Urothelium cell line (cell line): ENCODE data around the gene IDNK.

Experiments
- DNase-seq: peaks from one replicate; pipeline ENCODE4 v3.0.0; 2011; ENCODE audit warnings: low spot score, mixed read lengths
- FAIRE-seq: peaks from 2 replicates; lab custom pipeline; 2011; peaks lifted over from hg19 to GRCh38; lab: Jason Lieb, UNC

IDNK gene

GRCh38 chr9:83633255-83633654 lies 10.3 kb downstream of the IDNK start:
- no peak for FAIRE-seq
- no peak for DNase-seq

GRCh38 chr9:83633676-83634075 lies 10.7 kb downstream of the IDNK start:
- no peak for DNase-seq
- no peak for FAIRE-seq

DNA sequence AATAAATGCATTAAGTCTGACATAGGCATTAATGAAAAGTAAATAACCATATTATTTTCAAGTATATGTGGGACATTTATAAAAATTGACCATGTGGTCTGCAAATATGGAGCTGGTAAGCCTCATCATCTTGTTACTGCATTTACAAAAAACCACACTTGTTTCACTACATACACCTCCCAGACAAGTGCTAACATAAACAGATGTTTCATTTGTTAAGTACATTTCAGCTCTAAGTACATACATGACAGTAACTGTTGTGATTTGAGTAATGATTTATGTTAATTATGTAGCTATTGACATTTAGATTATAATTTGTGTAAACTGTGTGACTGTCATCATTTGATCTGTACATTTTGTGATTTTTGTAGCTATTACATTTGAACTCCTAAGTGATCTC lies 13.9 kb downstream of the IDNK start:
- FAIRE-seq, result no peak
- DNase-seq, result no peak

DNA sequence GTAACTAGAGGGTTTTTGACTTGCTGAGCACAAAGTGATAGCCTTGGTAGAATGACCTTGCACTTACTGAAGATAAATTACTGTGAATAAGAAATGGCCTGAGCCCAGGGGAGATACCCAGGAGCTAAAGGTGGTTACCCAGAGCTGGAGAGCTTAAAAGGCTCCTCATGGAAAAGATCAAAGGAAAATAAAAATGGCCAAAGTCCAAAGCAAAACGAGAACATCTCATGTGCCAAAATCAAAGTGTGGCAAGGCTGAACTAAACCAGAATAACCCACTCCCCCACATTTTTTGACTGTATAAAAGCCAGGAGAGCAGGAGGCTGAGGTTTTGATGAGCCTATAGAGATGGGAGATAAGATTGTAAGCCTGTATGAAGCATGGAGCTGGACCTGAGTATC lies 14.4 kb downstream of the IDNK start:
- DNase-seq (no peak), FAIRE-seq (no peak)

- no peak for FAIRE-seq
Observed at GRCh38 chr9:83639266-83639665, 16.3 kb downstream of the IDNK start.

DNA sequence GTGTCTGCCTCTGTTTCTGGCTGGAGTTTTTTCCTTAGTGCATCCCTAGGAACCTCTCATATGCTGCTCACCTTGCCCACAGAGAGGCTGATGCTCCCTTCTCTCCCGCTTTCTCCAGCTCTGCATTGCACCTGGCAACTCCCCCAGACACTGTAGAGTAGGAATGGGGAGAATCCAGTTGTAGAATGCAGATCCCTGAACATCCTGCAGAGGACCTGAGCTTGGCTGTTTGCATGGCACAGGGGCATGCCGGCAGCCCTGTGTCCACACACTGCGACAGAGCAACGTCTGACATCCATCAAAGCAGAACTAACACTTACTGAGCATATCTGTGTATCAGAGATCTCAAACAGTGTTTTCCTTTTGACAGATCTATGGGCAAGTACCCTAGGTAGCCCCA lies 19.9 kb downstream of the IDNK start:
- no peak for FAIRE-seq
- DNase-seq, result no peak

More at GRCh38 chr9:83639266-83639665, 16.3 kb downstream of the IDNK start:
- DNase-seq, result no peak

DNA sequence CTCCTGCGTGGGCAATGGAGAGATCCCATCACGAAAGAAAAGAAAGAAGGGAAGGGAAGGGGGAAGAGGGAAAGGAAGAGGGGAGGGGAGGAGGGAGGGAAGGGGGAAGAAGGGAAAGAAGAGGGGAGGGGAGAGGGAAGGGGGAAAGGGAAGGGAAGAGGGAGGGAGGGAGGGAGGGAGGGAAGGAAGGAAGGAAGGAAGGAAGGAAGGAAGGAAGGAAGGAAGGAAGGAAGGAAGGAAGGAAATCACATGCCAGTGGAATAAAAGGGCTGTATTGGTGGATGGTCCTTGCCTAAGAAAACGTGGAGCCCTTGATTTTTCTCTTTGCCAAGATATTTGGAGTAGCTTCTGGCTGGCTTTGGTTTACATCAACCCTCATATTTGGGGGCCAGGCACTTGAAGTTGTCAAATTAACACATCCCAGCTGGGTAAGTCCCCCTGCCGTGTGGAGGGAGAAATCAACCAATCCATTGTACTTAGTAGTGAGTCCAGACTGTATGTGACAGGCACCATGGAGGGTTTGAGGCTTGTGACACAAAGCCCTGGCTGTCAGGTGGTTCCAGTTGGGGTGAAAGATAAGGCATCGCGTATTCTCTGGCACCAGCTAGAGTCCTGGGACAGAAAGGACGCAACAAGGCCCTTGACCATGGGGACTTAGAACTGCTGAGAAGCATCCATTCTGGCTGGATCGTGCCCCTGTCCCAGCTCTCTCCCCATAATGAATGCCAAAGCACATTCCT lies 23.7 kb downstream of the IDNK start:
- FAIRE-seq (no peak), DNase-seq (no peak)

GRCh38 chr9:83649080-83649479 lies 26.1 kb downstream of the IDNK start:
- FAIRE-seq, result no peak
- peak; percentile 76 for DNase-seq

- no peak for DNase-seq
- no peak for FAIRE-seq
Observed at GRCh38 chr9:83649515-83649914, 26.6 kb downstream of the IDNK start.

GRCh38 chr9:83651558-83651957 lies 28.6 kb downstream of the IDNK start:
- no peak for FAIRE-seq

DNA sequence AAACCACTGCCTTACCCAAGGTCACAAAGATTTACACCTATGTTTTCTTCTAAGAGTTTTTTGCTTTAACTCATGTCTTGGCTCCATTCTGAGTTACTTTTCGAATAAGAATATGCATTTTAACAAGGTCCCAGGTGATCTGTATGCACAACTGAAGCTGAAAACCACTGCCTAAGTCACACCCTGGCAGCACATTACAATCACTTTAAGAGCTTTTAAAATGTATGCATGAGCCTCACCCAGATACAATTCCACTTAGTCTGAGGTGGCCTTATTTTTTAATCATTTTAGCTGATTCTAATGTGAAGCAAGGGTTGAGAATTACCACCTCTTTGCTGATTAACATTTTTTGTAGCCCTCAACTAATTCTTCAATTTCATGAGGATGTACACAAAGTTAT lies 29.5 kb downstream of the IDNK start:
- no peak for DNase-seq
- no peak for FAIRE-seq

More at GRCh38 chr9:83651558-83651957, 28.6 kb downstream of the IDNK start:
- no peak for DNase-seq

GRCh38 chr9:83655433-83655832 lies 32.5 kb downstream of the IDNK start:
- DNase-seq, result no peak
- no peak for FAIRE-seq

- FAIRE-seq, result no peak
Observed at GRCh38 chr9:83656032-83656680, 33.2 kb downstream of the IDNK start.

GRCh38 chr9:83656952-83657351 lies 34.0 kb downstream of the IDNK start:
- DNase-seq, result no peak
- FAIRE-seq, result no peak

More at GRCh38 chr9:83656032-83656680, 33.2 kb downstream of the IDNK start:
- DNase-seq, result no peak

DNA sequence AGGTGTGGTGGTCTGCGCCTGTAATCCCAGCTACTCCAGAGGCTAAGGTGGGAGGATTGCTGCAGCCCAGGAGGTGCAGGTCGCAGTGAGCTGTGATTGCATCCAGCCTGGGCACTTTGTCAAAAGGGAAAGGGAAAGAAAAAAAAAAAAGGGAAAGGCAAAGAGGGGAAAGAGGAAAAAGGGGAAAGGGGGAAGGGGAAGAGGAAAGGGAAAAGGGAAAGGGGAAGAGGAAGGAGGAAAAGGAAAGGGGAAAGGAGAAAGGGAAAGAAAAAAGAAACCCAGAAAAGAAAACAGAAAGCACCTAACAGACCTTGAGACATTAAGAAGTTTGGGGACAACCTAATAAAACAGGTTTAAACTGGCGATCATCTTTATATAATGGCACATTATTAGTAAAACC lies 40.0 kb downstream of the IDNK start:
- DNase-seq (no peak), FAIRE-seq (no peak)

- no peak for FAIRE-seq
- no peak for DNase-seq
Observed at GRCh38 chr9:83665580-83666200, 42.7 kb downstream of the IDNK start.

DNA sequence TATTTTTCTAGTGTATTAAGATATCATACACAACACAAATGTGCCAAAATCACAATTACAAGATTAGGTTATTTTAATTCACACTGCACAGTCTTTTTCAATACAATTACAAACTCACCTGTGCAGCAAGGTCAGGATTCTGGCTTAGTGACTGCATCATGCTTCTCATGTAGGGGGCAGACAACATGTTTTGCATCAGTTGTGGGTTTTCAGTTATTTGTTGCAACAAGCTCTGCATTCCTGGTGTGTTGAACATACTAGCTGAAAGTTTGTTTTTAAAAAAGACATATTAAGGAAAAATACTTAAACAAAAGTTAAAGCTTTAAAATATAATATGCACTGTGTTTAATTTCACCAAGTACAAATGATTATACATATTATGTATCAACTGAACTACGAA lies 46.1 kb downstream of the IDNK start:
- FAIRE-seq (no peak), DNase-seq (no peak)

- DNase-seq (no peak), FAIRE-seq (no peak)
Observed at GRCh38 chr9:83670381-83670780, 47.4 kb downstream of the IDNK start.

- DNase-seq (no peak), FAIRE-seq (no peak)
Observed at GRCh38 chr9:83671451-83671850, 48.5 kb downstream of the IDNK start.

DNA sequence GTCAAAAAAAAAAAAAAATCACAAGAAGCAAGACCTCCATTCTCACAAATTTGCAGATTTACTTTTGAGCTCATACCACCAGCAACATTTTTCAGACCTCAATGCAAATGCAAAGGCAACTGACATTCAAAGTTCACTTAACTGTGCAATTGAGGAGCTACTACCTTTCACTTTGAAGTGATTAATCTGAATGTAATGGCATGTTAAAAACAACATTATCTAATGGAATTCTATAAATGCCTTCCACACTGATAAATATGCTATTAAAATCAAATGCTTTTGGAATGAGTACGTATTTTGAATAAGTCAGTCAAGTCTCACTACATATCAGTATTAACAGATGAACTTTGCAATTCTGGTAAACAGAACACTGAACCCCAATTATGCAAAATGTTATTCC lies 52.5 kb downstream of the IDNK start:
- no peak for FAIRE-seq
- no peak for DNase-seq

DNA sequence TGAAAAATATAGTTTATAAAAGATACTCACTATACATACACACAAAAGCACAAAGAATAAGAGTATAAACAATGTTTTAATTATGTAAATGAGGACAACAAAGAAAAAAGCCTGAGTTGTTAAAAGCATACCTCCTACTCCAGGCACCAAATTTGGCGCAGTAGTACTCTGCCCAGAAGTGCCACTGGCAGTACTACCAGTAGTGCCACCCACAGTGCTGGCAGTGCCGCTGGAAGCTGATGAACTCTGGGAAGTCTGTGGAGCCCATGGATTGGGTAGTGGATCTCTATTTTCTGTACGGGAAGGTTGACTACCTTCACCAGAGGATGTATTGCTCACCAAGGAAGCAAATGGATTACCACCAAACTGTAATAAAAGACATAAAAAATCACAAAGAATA lies 54.7 kb downstream of the IDNK start:
- no peak for FAIRE-seq
- DNase-seq, result no peak

DNA sequence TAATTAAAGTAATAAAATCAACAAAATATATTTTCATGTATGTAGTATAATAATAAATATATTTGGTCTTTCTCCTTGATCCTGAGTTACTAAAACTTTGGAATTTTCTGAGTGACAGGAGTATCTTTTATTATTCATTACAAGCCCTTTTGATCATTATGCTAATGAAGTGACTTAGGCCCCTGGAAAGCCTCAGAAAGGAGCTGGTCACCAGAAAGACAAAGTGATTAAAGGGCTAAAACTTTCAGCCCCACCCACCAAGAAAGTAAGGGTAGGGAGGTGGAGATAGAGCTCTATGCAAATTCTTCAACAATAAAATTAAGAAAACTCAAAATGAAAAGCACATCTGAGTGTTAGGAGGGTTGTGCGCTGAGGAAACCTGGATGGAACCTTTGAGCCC lies 57.3 kb downstream of the IDNK start:
- DNase-seq (no peak), FAIRE-seq (no peak)
